Measurements from ENCODE around the gene NEURL1. TPM values are rescaled to one million over a fixed set of nuclear protein-coding genes. Genes with fewer than 3 reads are reported as not detected.

NEURL1 gene
- total and polyA plus RNA-seq, 8 donors: 0.89 to 136 (median 3.0) TPM

DNA sequence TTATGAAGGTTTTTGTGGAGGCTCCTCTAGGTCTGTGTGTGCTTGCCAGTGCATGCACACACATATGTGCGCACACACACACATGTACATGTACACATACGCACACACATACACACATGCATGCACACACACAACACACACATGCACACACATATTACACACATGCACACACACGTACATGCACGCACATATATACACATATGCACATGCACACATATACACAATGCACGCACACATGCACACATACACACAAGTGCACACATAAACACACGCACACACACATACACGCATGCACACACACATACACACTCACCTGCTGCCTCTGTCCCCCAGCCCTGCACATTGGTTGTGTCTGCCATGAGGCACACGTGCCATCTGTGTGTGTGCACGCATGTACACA is 66.3 kb downstream of the NEURL1 start:
- peaks cover 0 to 24% (median 11%) of the 10 kb centered on the region in 3 donors for H3K27me3 ChIP-seq
- peaks cover 0 to 5% (median 2%) of the 10 kb centered on the region in 4 donors for H3K9me3 ChIP-seq
- TF ChIP-seq POLR2A (IDR thresholded peaks at IDR 0.05): no peak
- peaks cover 9 to 17% (median 13%) of the 10 kb centered on the region in 4 donors for H3K4me1 ChIP-seq
- intact Hi-C loops (cut with DNase I; ENCODE audit: low total_unique reads): no loop called here
- H3K27ac ChIP-seq: no peak overlapping the region
- no peaks in the 10 kb centered on the region for H3K36me3 ChIP-seq
- WGBS, 5 donors: 75 to 97% (median 82%) methylated on average over 9 of the region's 9 CpGs
- no peak overlapping the region for H3K4me3 ChIP-seq
- DNase-seq: no peak

DNA sequence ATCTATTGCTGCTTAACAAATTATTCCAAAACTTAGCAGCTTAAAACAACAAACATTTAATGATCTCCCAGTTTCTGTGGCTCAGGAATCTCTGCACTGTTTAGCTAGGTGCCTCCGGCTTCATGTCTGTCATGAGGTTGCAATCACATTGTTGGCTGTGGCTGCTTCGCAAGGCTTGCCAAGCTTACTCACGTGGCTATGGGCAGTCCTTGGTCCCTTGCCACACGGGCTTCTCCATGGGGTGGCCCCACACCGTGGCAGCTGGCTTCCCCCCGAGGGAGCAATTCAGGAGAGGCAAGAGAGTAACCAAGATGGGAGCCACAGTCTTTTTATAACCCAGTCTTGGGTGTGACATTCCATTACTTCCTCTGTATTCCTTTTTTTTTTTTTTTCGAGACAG is 67.4 kb downstream of the NEURL1 start:
- Histone ChIP-seq H3K4me3 (no peak overlapping the region), H3K4me1 (peaks cover under 1 to 8% (median 4%) of the 10 kb centered on the region in 4 donors), H3K27me3 (peaks cover 0 to 13% (median 4%) of the 10 kb centered on the region in 3 donors), H3K27ac (no peak overlapping the region), H3K9me3 (peaks cover 0 to 5% (median 2%) of the 10 kb centered on the region in 4 donors), H3K36me3 (no peaks in the 10 kb centered on the region)
- TF ChIP-seq, protein P1, sequence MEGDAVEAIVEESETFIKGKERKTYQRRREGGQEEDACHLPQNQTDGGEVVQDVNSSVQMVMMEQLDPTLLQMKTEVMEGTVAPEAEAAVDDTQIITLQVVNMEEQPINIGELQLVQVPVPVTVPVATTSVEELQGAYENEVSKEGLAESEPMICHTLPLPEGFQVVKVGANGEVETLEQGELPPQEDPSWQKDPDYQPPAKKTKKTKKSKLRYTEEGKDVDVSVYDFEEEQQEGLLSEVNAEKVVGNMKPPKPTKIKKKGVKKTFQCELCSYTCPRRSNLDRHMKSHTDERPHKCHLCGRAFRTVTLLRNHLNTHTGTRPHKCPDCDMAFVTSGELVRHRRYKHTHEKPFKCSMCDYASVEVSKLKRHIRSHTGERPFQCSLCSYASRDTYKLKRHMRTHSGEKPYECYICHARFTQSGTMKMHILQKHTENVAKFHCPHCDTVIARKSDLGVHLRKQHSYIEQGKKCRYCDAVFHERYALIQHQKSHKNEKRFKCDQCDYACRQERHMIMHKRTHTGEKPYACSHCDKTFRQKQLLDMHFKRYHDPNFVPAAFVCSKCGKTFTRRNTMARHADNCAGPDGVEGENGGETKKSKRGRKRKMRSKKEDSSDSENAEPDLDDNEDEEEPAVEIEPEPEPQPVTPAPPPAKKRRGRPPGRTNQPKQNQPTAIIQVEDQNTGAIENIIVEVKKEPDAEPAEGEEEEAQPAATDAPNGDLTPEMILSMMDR (IDR thresholded peaks at IDR 0.05): no peak
- no peak for TF ChIP-seq EP300 (IDR thresholded peaks at IDR 0.05)
- TF ChIP-seq POLR2A (IDR thresholded peaks at IDR 0.05): no peak
- no peak for TF ChIP-seq POLR2AphosphoS5 (IDR thresholded peaks at IDR 0.05)
- WGBS, 5 donors: 85 to 96% (median 92%) methylated on average over 7 of the region's 7 CpGs
- intact Hi-C loops (cut with DNase I; ENCODE audit: low total_unique reads): no loop called here
- DNase-seq: no peak

DNA sequence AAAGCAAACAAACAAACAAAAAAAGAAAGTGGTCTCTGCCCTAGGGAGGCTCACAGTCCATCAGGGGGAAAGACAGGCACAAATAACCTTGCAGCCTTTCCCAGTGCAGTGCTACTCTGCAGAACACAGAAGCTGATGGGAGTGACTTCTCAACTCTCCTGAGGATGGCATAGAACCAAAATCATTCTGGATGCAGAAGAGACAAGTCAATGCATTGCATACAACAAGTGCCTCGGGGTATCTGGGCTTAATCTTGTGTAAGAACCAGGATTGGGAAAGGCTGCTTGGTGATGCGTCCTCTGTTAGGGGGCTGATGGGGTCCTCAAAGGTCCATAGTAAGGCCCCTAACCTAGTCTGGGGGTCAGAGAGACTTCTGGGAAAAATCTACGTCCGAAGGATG is 68.9 kb downstream of the NEURL1 start:
- peaks cover 0 to 4% (median 0%) of the 10 kb centered on the region in 3 donors for H3K27me3 ChIP-seq
- H3K9me3 ChIP-seq: peaks cover 0 to 5% (median 2%) of the 10 kb centered on the region in 4 donors

DNA sequence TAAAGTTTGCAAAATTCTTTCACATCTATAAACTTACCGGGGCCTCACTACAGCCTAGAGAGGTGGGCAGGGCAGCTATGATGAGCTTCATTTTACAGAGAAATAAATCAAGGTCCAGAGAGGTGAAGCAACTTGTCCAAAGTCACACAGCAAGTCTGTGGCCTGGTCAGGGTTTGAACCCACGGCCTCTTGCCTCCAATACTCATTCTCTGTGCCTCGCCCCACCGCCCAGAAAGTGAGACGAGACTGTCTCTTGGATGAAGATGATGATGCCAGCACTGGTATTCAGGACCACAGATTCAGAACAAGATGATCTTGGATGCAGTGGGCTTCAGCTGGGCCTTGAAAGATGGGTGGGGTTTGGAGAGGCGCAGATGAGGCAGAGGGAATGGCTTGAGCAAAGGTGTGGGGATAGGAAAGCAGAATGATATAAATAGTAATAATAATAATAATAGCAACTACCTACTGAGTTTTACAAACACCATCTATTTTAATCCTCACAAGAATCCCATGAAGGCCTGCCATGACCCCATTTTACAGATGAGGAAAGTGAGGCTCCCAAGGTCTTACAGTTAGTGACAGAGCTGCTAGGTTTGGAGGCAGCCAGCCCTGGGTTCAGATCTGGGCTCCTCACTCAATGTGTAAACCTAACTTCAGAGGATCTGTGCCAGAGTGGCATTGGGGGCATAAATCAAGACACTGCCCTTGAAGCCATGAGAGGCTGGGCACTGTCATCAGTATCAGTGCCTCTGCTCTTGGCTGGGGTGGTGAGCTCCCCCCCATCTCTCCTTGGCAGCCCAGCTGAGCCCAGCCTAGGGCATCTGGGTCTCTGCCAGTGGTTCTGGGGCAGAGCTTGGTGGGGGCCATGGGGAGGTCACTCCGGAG is 70.0 kb downstream of the NEURL1 start:
- H3K4me3 ChIP-seq: no peak overlapping the region
- peaks cover 0 to 5% (median 2%) of the 10 kb centered on the region in 4 donors for H3K9me3 ChIP-seq
- intact Hi-C loops (cut with DNase I; ENCODE audit: low total_unique reads): no loop called here
- no peak for DNase-seq
- no peak overlapping the region for H3K27ac ChIP-seq
- TF ChIP-seq EP300 (IDR thresholded peaks at IDR 0.05) (no peak), POLR2A (IDR thresholded peaks at IDR 0.05) (no peak), POLR2AphosphoS5 (IDR thresholded peaks at IDR 0.05) (no peak)
- TF ChIP-seq, protein P1 (IDR thresholded peaks at IDR 0.05): no peak
- WGBS, 5 donors: 88 to 90% (median 89%) methylated on average over 6 to 7 of the region's 7 CpGs
- H3K36me3 ChIP-seq: no peaks in the 10 kb centered on the region
- H3K4me1 ChIP-seq: no peaks in the 10 kb centered on the region
- peaks cover 0 to 4% (median 0%) of the 10 kb centered on the region in 3 donors for H3K27me3 ChIP-seq

More for the DNA sequence above, 68.9 kb downstream of the NEURL1 start:
- Histone ChIP-seq H3K4me1 (no peaks in the 10 kb centered on the region), H3K36me3 (no peaks in the 10 kb centered on the region), H3K4me3 (no peak overlapping the region), H3K27ac (no peak overlapping the region)
- TF ChIP-seq POLR2A (IDR thresholded peaks at IDR 0.05): no peak
- no peak for TF ChIP-seq EP300 (IDR thresholded peaks at IDR 0.05)
- no peak for TF ChIP-seq POLR2AphosphoS5 (IDR thresholded peaks at IDR 0.05)
- TF ChIP-seq, protein P1 (IDR thresholded peaks at IDR 0.05): no peak
- DNase-seq: no peak
- 69 to 90% (median 76%) methylated on average over 4 of the region's 4 CpGs for WGBS, 5 donors
- intact Hi-C loops (cut with DNase I; ENCODE audit: low total_unique reads): no loop called here

Data from stomach (tissue), 9 donors.